ENCODE results near the gene CRABP2.

DNA sequence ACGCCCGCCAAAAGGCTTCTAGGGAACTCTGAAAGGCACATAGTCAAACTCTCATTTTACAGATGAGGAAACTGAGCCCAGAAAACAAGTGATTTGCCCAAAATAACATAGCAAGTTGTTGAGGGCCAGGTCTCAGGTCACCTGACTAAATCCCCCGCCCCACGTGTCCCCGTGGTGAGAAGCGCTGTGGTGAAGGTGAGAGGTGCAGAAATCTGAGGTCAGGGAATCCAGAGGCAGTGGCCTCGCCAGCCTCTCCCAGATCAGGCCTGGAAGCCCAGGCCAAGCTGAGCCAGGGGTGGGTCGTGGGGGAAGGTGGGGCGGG is 41.0 kb upstream of the CRABP2 start:
- TF ChIP-seq CTCF (IDR thresholded peaks at IDR 0.05) (no peak), POLR2A (IDR thresholded peaks at IDR 0.05) (no peak)
